A549 (cell line): ENCODE measurements around the gene MEGF9. TPM values are rescaled to one million over a fixed set of nuclear protein-coding genes. Genes with fewer than 3 reads are reported as not detected.

Experiments used
- ATAC-seq, 2 experiments: fragments of 200-7000 bp in 1 of 2; fragments of >200 bp in 1 of 2; cut with Nextera tagmentation in 1 of 2; cut with Tn5 transposase in 1 of 2; 3 replicates each; pipeline versions ENCODE4 v1.8.0 to v1.9.1; 2018 to 2020; ENCODE audit warnings: mild to moderate bottlenecking in 1 of 2, moderate library complexity in 1 of 2
- CTCF ChIA-PET: fragments of 300-600 bp; sonication (Branson Sonifier 250); formaldehyde crosslinking; extraction: SDS; loops from one replicate; lab custom pipeline; 2021; ENCODE audit warnings: antibody characterized with exemption, inconsistent platforms; lab: Yijun Ruan, JAX
- POLR2A ChIA-PET: fragments of 350-600 bp; formaldehyde crosslinking; extraction: SDS; loops from one replicate; lab custom pipeline; 2021; ENCODE audit warnings: antibody characterized with exemption, inconsistent platforms; lab: Yijun Ruan, JAX
- DNase-seq, 2 experiments: peaks; one replicate each; pipeline versions ENCODE4 v3.0.0 to v3.0.0-alpha.2; 2011 to 2016; ENCODE audit warnings: low read depth in 1 of 2, low spot score in 1 of 2
- FAIRE-seq: peaks from 2 replicates; lab custom pipeline; 2011; peaks lifted over from hg19 to GRCh38; lab: Jason Lieb, UNC
- H3K27ac ChIP-seq, 2 experiments: fragments of >200 bp; sonication (Bioruptor Twin); formaldehyde crosslinking; 3 replicates each; pipeline ENCODE4 v1.5.1; 2016 to 2017
- H3K4me1 ChIP-seq: fragments of >200 bp; sonication (Bioruptor Twin); formaldehyde crosslinking; 3 replicates; pipeline ENCODE4 v1.6.1; 2016
- H3K4me2 ChIP-seq: fragments of >200 bp; sonication (Bioruptor Twin); formaldehyde crosslinking; 3 replicates; pipeline ENCODE4 v1.6.1; 2016
- H3K4me3 ChIP-seq: fragments of >200 bp; sonication (Bioruptor Twin); formaldehyde crosslinking; 3 replicates; pipeline ENCODE4 v1.5.1; 2016
- H3K9me3 ChIP-seq: fragments of >200 bp; sonication (Bioruptor Twin); formaldehyde crosslinking; 3 replicates; pipeline ENCODE4 v1.6.1; 2016
- ATOH8 ChIP-seq: fragments of 250-450 bp; sonication (Bioruptor Pico); IDR thresholded peaks from 2 replicates; pipeline ENCODE4 v1.5.0; 2020; ENCODE audit warnings: low read depth, mild to moderate bottlenecking, moderate library complexity
- CBX8 ChIP-seq: fragments of 200-600 bp; sonication (generic); IDR thresholded peaks from 2 replicates; pipeline ENCODE4 v1.6.1; 2016
- CEBPB ChIP-seq, 2 experiments: fragments of >200 bp in 1 of 2; sonication (Bioruptor Twin) in 1 of 2; formaldehyde crosslinking in 1 of 2; IDR thresholded peaks; 2 replicates each; pipeline ENCODE4 v1.6.1; 2012 to 2016
- CHD4 ChIP-seq: fragments of 200-600 bp; sonication (generic); IDR thresholded peaks from 2 replicates; pipeline ENCODE4 v1.6.1; 2016; ENCODE audit warnings: antibody characterized with exemption, mild to moderate bottlenecking, borderline replicate concordance
- EHF ChIP-seq: fragments of 250-450 bp; sonication (Bioruptor Pico); IDR thresholded peaks from 2 replicates; pipeline ENCODE4 v1.5.0; 2020; ENCODE audit warnings: mild to moderate bottlenecking
- EP300 ChIP-seq, 2 experiments: fragments of >200 bp; sonication (Bioruptor Twin); formaldehyde crosslinking; IDR thresholded peaks; 2 replicates in 1 of 2; 3 replicates in 1 of 2; pipeline ENCODE4 v1.6.1; 2016 to 2017
- FOXS1 ChIP-seq: fragments of 250-450 bp; sonication (Bioruptor Pico); IDR thresholded peaks from 2 replicates; pipeline ENCODE4 v1.5.0; 2020; ENCODE audit warnings: mild to moderate bottlenecking, moderate library complexity
- HDAC2 ChIP-seq: fragments of 200-600 bp; sonication (generic); IDR thresholded peaks from 2 replicates; pipeline ENCODE4 v1.6.1; 2016
- HES2 ChIP-seq: fragments of >200 bp; sonication (Bioruptor Twin); formaldehyde crosslinking; IDR thresholded peaks from 2 replicates; pipeline ENCODE4 v1.6.1; 2016
- HMGXB4 ChIP-seq: fragments of 250-450 bp; sonication (Bioruptor Pico); IDR thresholded peaks from 2 replicates; pipeline ENCODE4 v1.5.0; 2021; ENCODE audit warnings: mild to moderate bottlenecking, moderate library complexity, borderline replicate concordance
- KDM1A ChIP-seq: fragments of 200-600 bp; sonication (generic); IDR thresholded peaks from 2 replicates; pipeline ENCODE4 v1.6.1; 2016; ENCODE audit warnings: low read depth, mild to moderate bottlenecking
- MAZ ChIP-seq: fragments of 150-350 bp; IDR thresholded peaks from 2 replicates; pipeline ENCODE4 v1.6.1; 2014; ENCODE audit warnings: antibody characterized with exemption, low read depth, low read length, borderline replicate concordance
- MYC ChIP-seq: IDR thresholded peaks from 2 replicates; pipeline ENCODE4 v1.6.1; 2012; ENCODE audit warnings: mild to moderate bottlenecking, inconsistent platforms, low read length, improper control_type of control experiment, borderline replicate concordance
- RAD21 ChIP-seq, 2 experiments: fragments of >200 bp in 1 of 2; sonication (Bioruptor Twin) in 1 of 2; formaldehyde crosslinking in 1 of 2; IDR thresholded peaks in 1 of 2; conservative IDR thresholded peaks in 1 of 2; 2 replicates in 1 of 2; 3 replicates in 1 of 2; pipeline ENCODE4 v1.6.1; 2012 to 2018; ENCODE audit warnings: inconsistent platforms in 1 of 2
- RCOR1 ChIP-seq: fragments of 150-350 bp; IDR thresholded peaks from 2 replicates; pipeline ENCODE4 v1.6.1; 2014; ENCODE audit warnings: antibody characterized with exemption, low read length, low read depth
- RNF2 ChIP-seq: fragments of 200-600 bp; sonication (generic); IDR thresholded peaks from 2 replicates; pipeline ENCODE4 v1.6.1; 2016; ENCODE audit warnings: low read depth, mild to moderate bottlenecking, antibody characterized with exemption, moderate library complexity, borderline replicate concordance
- SREBF2 ChIP-seq: fragments of 450-650 bp; IDR thresholded peaks from 2 replicates; pipeline ENCODE4 v1.6.1; 2014; ENCODE audit warnings: mild to moderate bottlenecking, moderate library complexity
- ZFP36 ChIP-seq: fragments of 450-650 bp; IDR thresholded peaks from 2 replicates; pipeline ENCODE4 v1.6.1; 2014; ENCODE audit warnings: borderline replicate concordance; ENCODE audit not compliant: partially characterized antibody
- ZSCAN20 ChIP-seq: fragments of 250-450 bp; sonication (Bioruptor Pico); IDR thresholded peaks from 2 replicates; pipeline ENCODE4 v1.8.0; 2022; ENCODE audit warnings: mild to moderate bottlenecking, moderate library complexity
- WGBS: methylation state at CpG from one replicate; pipeline ENCODE4 v1.1.6; 2017; ENCODE audit errors: missing lambda C conversion rate; 5-methylcytosine and 5-hydroxymethylcytosine counted together
- polyA plus RNA-seq, 4 experiments: library from polyadenylated mRNA; depleted of rRNA in 3 of 4; stranded (reverse); fragments of >200 nt; fragmentation: RNase III in 1 of 4; extraction: RNeasy Plus Mini Kit Qiagen cat#74134 plus additional on column Dnase treatment in 1 of 4; gene quantifications; 2 replicates in 3 of 4; 3 replicates in 1 of 4; pipeline ENCODE4 v1.2.3, GENCODE V29; 2011 to 2017

Gene MEGF9
- polyA plus RNA-seq, 2 of the 4 experiments (the other 2 are of a cell fraction): 25.7 to 33.4 TPM

- FAIRE-seq (no peak), ATAC-seq (no peak), DNase-seq (no peak)
- ChIA-PET POLR2A (no interaction called here), CTCF (interaction anchor here (0.6 to 3.8 kb wide), 3 partner anchors 9 to 22 kb away, joined by 3 to 20 read pairs (median 5); no protein-coding TSS in a partner anchor)
- peaks cover 31% of the 10 kb centered on the region for H3K4me1 ChIP-seq
- no peak overlapping the region; a peak in 1 of 6 replicates for H3K27ac ChIP-seq
- no peak overlapping the region for H3K4me3 ChIP-seq
- no peaks in the 10 kb centered on the region for H3K9me3 ChIP-seq
- no peak overlapping the region for H3K4me2 ChIP-seq
- TF ChIP-seq ZSCAN20 (CRISPR knock-in tag): no peak
- no peak for TF ChIP-seq HDAC2
- no peak for TF ChIP-seq HMGXB4
- 98% methylated on average over 5 of the region's 5 CpGs for WGBS
Measured at GRCh38 chr9:120737416-120738165, 23.3 kb upstream of the MEGF9 start.

- POLR2A ChIA-PET: no interaction called here
- no peak overlapping the region for H3K4me2 ChIP-seq
- DNase-seq: no peak
- no peak for TF ChIP-seq EHF (CRISPR knock-in tag)
- TF ChIP-seq MAZ: no peak
- no peak for TF ChIP-seq FOXS1
- no peak for TF ChIP-seq ATOH8 (CRISPR knock-in tag)
- no peak for TF ChIP-seq MYC
- TF ChIP-seq SREBF2: no peak
- no peak for TF ChIP-seq CBX8
- no peak for TF ChIP-seq RAD21 (conservative IDR thresholded peaks at IDR 0.05 in 1 of 2, IDR thresholded peaks at IDR 0.05 in 1 of 2)
- no peak for TF ChIP-seq RCOR1
- TF ChIP-seq RNF2: no peak
- no peak for TF ChIP-seq ZFP36
- TF ChIP-seq KDM1A: no peak
- TF ChIP-seq CHD4: no peak
- TF ChIP-seq, all 56 proteins: peak for 0
- FAIRE-seq (no peak), ATAC-seq (no peak)
- peak overlapping the region in 1 of 2 experiments; percentile 67; a peak in 1 of 6 replicates for H3K27ac ChIP-seq
- CTCF ChIA-PET: interaction anchor here (1.0 to 3.8 kb wide), 4 partner anchors 19 to 190 kb away, joined by 3 to 20 read pairs (median 6); partner anchors contain the start of gene TRAF1
- no peaks in the 10 kb centered on the region for H3K9me3 ChIP-seq
- H3K4me1 ChIP-seq: peaks cover 31% of the 10 kb centered on the region
- 73% methylated on average over 2 of the region's 2 CpGs for WGBS
- no peak overlapping the region for H3K4me3 ChIP-seq
Measured at GRCh38 chr9:120736881-120737280, 22.6 kb upstream of the MEGF9 start.

DNA sequence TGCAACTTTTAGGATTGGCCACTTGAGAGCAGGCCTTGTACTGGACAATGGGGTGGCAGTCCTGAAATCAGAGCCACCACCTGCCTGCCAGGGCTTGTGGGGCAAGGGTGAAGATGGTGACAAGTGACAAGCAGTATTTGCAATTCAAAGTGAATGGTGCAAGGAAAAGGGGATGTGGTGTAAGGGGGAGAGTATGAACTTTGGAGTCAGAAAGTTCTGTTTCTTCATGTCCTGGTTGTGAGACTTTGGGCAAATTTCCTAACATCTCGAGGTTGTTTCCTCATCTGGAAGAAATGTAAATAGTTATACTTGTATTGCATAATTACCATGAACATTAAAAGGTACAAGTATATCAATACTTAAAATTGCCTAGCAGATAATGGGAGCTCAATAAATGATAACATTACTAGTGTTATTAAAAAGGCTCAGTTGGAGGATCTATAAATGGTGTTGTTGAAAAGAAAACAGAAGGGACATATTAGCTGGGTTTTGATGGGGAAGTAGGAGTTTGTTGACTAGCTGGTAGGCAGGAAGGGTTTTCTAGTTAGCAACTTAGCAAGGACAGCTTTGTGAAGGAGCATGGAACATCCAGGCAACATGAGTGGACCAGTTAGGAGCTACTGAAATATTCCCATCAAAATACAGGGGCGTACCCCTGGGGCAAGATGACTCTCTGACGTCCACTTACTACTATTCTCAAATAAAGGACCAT, 21.3 kb upstream of the MEGF9 start:
- FAIRE-seq (no peak), DNase-seq (peak in 1 of 2 experiments; percentile 55), ATAC-seq (peak; percentile 40 to 63; a peak in 5 of 6 replicates)
- TF ChIP-seq CEBPB (IDR thresholded peaks at IDR 0.05) (peak; percentile 51 to 86; a peak in 3 of 4 replicates), HES2 (peak; percentile 76; the same call in 1 of the 2 replicates), HDAC2 (no peak), EP300 (IDR thresholded peaks at IDR 0.05) (0 out of 5 replicates have a peak, but pooled peaks have one; percentile 14 to 25)
- ChIA-PET CTCF (interaction anchor here (0.9 to 3.8 kb wide), 6 partner anchors 7 to 191 kb away, joined by 3 to 20 read pairs (median 4); partner anchors contain the start of gene TRAF1), POLR2A (interaction anchor here (1.2 kb wide), 1 partner anchor 58 kb away, joined by 4 read pairs; the partner anchor contains the start of gene FBXW2)
- Histone ChIP-seq H3K9me3 (no peaks in the 10 kb centered on the region), H3K4me1 (peaks cover 27% of the 10 kb centered on the region), H3K4me2 (peak overlapping the region; percentile 35; the same call in 2 of the 3 replicates), H3K4me3 (no peak overlapping the region), H3K27ac (peak overlapping the region; percentile 63 to 77)
- 50% methylated on average over 3 of the region's 3 CpGs for WGBS
